IMR-90 (cell line): ENCODE results near the gene MEPCE. TPM values are rescaled to one million over a fixed set of nuclear protein-coding genes. Genes with fewer than 3 reads are reported as not detected.

Experiments used
- ATAC-seq: fragments of 200-7000 bp; cut with Tn5 transposase; 2 replicates; pipeline ENCODE4 v1.9.1; 2020; ENCODE audit warnings: low read depth, mild to moderate bottlenecking, moderate library complexity
- BruUV-seq: library from RNA; stranded (reverse); fragments of 400-500 nt; replicated peaks from 2 replicates; lab custom pipeline; 2021; lab: Mats Ljungman, UMichigan
- CTCF ChIA-PET: fragments of 300-600 bp; formaldehyde crosslinking; extraction: SDS; loops from one replicate; lab custom pipeline; 2021; ENCODE audit warnings: antibody characterized with exemption; lab: Yijun Ruan, JAX
- POLR2A ChIA-PET: fragments of 300-600 bp; sonication (Branson Sonifier 250); formaldehyde crosslinking; loops from one replicate; lab custom pipeline; 2022; ENCODE audit warnings: antibody characterized with exemption; ENCODE audit not compliant: unreplicated experiment; lab: Charles Lee
- DNase-seq: peaks from one replicate; pipeline ENCODE4 v3.0.0; 2013
- H2AFZ ChIP-seq: replicated peaks from 2 replicates; pipeline ENCODE3; 2013; ENCODE audit warnings: low read length, mild to moderate bottlenecking; ENCODE audit not compliant: poor library complexity
- H2AK5ac ChIP-seq: 2 replicates; pipeline ENCODE4 v1.6.1; 2013; ENCODE audit warnings: low read depth, low read length, inconsistent platforms
- H2AK9ac ChIP-seq: replicated peaks from 2 replicates; pipeline ENCODE3; 2013; ENCODE audit warnings: mild to moderate bottlenecking, low read depth, low read length, moderate library complexity; ENCODE audit not compliant: poor library complexity
- H2BK120ac ChIP-seq: 2 replicates; pipeline ENCODE4 v1.6.1; 2013; ENCODE audit warnings: low read depth, low read length, inconsistent platforms
- H2BK15ac ChIP-seq: 3 replicates; pipeline ENCODE4 v1.6.1; 2013; ENCODE audit warnings: low read depth, low read length, inconsistent platforms
- H2BK20ac ChIP-seq: 2 replicates; pipeline ENCODE4 v1.6.1; 2013; ENCODE audit warnings: low read depth, mild to moderate bottlenecking, inconsistent platforms, low read length, moderate library complexity
- H2BK5ac ChIP-seq: 2 replicates; pipeline ENCODE4 v1.6.1; 2013; ENCODE audit warnings: mild to moderate bottlenecking, low read depth, low read length, inconsistent platforms; ENCODE audit not compliant: poor library complexity, severe bottlenecking
- H3K14ac ChIP-seq: replicated peaks from 2 replicates; pipeline ENCODE4 v1.6.1; 2013; ENCODE audit warnings: low read depth, low read length, inconsistent platforms
- H3K18ac ChIP-seq: 2 replicates; pipeline ENCODE4 v1.6.1; 2013; ENCODE audit warnings: low read depth, low read length, control low read depth
- H3K23ac ChIP-seq: 2 replicates; pipeline ENCODE4 v1.6.1; 2013; ENCODE audit warnings: low read depth, low read length, inconsistent platforms
- H3K27ac ChIP-seq: 2 replicates; pipeline ENCODE4 v1.5.1; 2013; ENCODE audit warnings: mild to moderate bottlenecking, control low read depth, low read length; ENCODE audit not compliant: insufficient read depth
- H3K27me3 ChIP-seq: 2 replicates; pipeline ENCODE4 v1.6.1; 2013; ENCODE audit warnings: low read length; ENCODE audit not compliant: control insufficient read depth, insufficient read depth
- H3K36me3 ChIP-seq: 2 replicates; pipeline ENCODE4 v1.6.1; 2013; ENCODE audit warnings: low read length, mixed read lengths; ENCODE audit not compliant: control insufficient read depth, insufficient read depth
- H3K4ac ChIP-seq: 2 replicates; pipeline ENCODE4 v1.6.1; 2013; ENCODE audit warnings: low read depth, low read length, inconsistent platforms
- H3K4me1 ChIP-seq: 2 replicates; pipeline ENCODE4 v1.6.1; 2013; ENCODE audit warnings: low read length, mixed read lengths; ENCODE audit not compliant: control insufficient read depth, insufficient read depth
- H3K4me2 ChIP-seq: 2 replicates; pipeline ENCODE4 v1.6.1; 2013; ENCODE audit warnings: low read depth, mild to moderate bottlenecking, control low read depth, low read length, moderate library complexity
- H3K4me3 ChIP-seq: 2 replicates; pipeline ENCODE4 v1.5.1; 2013; ENCODE audit warnings: low read depth, mild to moderate bottlenecking, control low read depth, low read length, moderate library complexity; ENCODE audit not compliant: insufficient read depth
- H3K56ac ChIP-seq: 2 replicates; pipeline ENCODE4 v1.6.1; 2013; ENCODE audit warnings: low read length, inconsistent platforms; ENCODE audit not compliant: insufficient read depth; ENCODE audit errors: extremely low read depth
- H3K79me1 ChIP-seq, 2 experiments: 2 replicates each; pipeline ENCODE4 v1.6.1; 2013; ENCODE audit warnings: low read length in 2 of 2, inconsistent platforms in 1 of 2, low read depth in 1 of 2
- H3K9ac ChIP-seq: 2 replicates; pipeline ENCODE4 v1.6.1; 2013; ENCODE audit warnings: low read depth, low read length, control low read depth
- H3K9me1 ChIP-seq: 2 replicates; pipeline ENCODE4 v1.6.1; 2013; ENCODE audit warnings: low read length, inconsistent platforms; ENCODE audit not compliant: insufficient read depth
- H3K9me3 ChIP-seq: 2 replicates; pipeline ENCODE4 v1.6.1; 2013; ENCODE audit warnings: low read length; ENCODE audit not compliant: control insufficient read depth, insufficient read depth
- H4K20me1 ChIP-seq: 2 replicates; pipeline ENCODE4 v1.6.1; 2013; ENCODE audit warnings: low read length, inconsistent platforms; ENCODE audit not compliant: insufficient read depth
- H4K5ac ChIP-seq: 2 replicates; pipeline ENCODE4 v1.6.1; 2013; ENCODE audit warnings: mild to moderate bottlenecking, low read depth, low read length, control low read depth
- H4K8ac ChIP-seq, 2 experiments: 2 replicates each; pipeline ENCODE4 v1.6.1; 2013; ENCODE audit warnings: low read depth in 2 of 2, low read length in 2 of 2, control low read depth in 1 of 2, inconsistent platforms in 1 of 2
- H4K91ac ChIP-seq: 2 replicates; pipeline ENCODE4 v1.6.1; 2013; ENCODE audit warnings: low read depth, low read length, inconsistent platforms; ENCODE audit not compliant: insufficient read depth
- CHD1 ChIP-seq: IDR thresholded peaks from 2 replicates; pipeline ENCODE4 v1.6.1; 2012; ENCODE audit warnings: low read depth, low read length, improper control_type of control experiment
- FOS ChIP-seq: fragments of 150-350 bp; IDR thresholded peaks from 2 replicates; pipeline ENCODE4 v1.6.1; 2016; ENCODE audit warnings: low read depth, low read length
- MAFK ChIP-seq: IDR thresholded peaks from 2 replicates; pipeline ENCODE4 v1.6.1; 2012; ENCODE audit warnings: low read depth, low read length, improper control_type of control experiment
- MAZ ChIP-seq: IDR thresholded peaks from 2 replicates; pipeline ENCODE4 v1.6.1; 2012; ENCODE audit warnings: low read depth, mild to moderate bottlenecking, low read length, improper control_type of control experiment, moderate library complexity, borderline replicate concordance
- POLR2A ChIP-seq: IDR thresholded peaks from 2 replicates; pipeline ENCODE4 v1.6.1; 2012; ENCODE audit warnings: mild to moderate bottlenecking, low read depth, low read length
- RCOR1 ChIP-seq: IDR thresholded peaks from 2 replicates; pipeline ENCODE4 v1.6.1; 2012; ENCODE audit warnings: mild to moderate bottlenecking, low read length, improper control_type of control experiment; ENCODE audit not compliant: insufficient replicate concordance
- RFX5 ChIP-seq: IDR thresholded peaks from 2 replicates; pipeline ENCODE4 v1.8.0; 2012; ENCODE audit warnings: low read depth, mild to moderate bottlenecking, low read length, moderate library complexity
- WGBS, 2 experiments: methylation state at CpG; one replicate each; pipeline versions ENCODE4 v1.1.5 to v1.1.7; 2013; ENCODE audit warnings: missing lambda C conversion rate in 2 of 2; ENCODE audit not compliant: insufficient read length in 1 of 2; ENCODE audit errors: extremely low coverage in 2 of 2; 5-methylcytosine and 5-hydroxymethylcytosine counted together
- dilution Hi-C: fragments of 300-500 bp; cut with HindIII; formaldehyde crosslinking; loops from one replicate; pipeline ENCODE4 v1.14.3; 2018; ENCODE audit warnings: low sequenced_read_pairs; ENCODE audit not compliant: unreplicated experiment
- in situ Hi-C: fragments of 300-500 bp; cut with MboI; formaldehyde crosslinking; loops from 3 replicates; pipeline ENCODE4 v1.14.3; 2019; ENCODE audit warnings: low sequenced_read_pairs, inconsistent platforms, mixed read lengths
- intact Hi-C: fragments of 100-400 bp; cut with micrococcal nuclease; formaldehyde crosslinking; loops from 2 replicates; pipeline ENCODE4 v1.10.0; 2022
- polyA plus RNA-seq, 3 experiments: library from polyadenylated mRNA; depleted of rRNA; stranded (reverse); fragments of >200 nt; gene quantifications; 2 replicates each; pipeline ENCODE4 v1.2.3, GENCODE V29; 2012; ENCODE audit warnings: low replicate concordance in 1 of 3
- total RNA-seq: library from RNA; depleted of rRNA; stranded (reverse); fragments of >200 nt; gene quantifications from 2 replicates; pipeline ENCODE4 v1.2.3, GENCODE V29; 2012
- TF ChIP-seq, protein P1 (sequence below): conservative IDR thresholded peaks from 2 replicates; pipeline ENCODE4 v1.5.1; 2012; ENCODE audit warnings: mild to moderate bottlenecking, low read depth, low read length, improper control_type of control experiment
- TF ChIP-seq, protein P2 (sequence below): fragments of 150-350 bp; IDR thresholded peaks from 2 replicates; pipeline ENCODE4 v1.6.1; 2016; ENCODE audit warnings: low read depth, mild to moderate bottlenecking, low read length, moderate library complexity, borderline replicate concordance

The MEPCE gene
- total and polyA plus RNA-seq, 2 of the 4 experiments (the other 2 are of a cell fraction): 18.2 to 22.9 TPM

DNA sequence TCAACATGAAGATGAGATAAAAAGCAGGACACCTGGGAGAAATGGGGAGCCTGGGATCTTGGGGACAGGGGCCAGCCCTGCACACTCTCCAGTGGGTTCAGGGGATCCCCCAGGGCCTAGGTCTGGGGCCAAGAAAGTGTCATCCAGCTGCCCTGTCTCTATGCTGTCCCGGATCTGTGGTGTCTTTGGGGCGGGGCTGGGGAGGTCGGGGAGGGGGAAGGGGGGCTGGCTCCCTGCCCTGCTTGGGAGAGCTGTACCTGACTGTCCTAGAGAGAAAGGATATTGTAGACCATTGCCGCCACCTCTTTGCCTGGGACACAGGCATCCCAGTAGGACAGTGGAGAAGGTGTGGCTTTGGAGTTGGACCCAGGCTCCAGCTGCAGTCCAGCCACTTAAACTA, 41.4 kb downstream of the MEPCE start (continued):
- TF ChIP-seq, protein P1, sequence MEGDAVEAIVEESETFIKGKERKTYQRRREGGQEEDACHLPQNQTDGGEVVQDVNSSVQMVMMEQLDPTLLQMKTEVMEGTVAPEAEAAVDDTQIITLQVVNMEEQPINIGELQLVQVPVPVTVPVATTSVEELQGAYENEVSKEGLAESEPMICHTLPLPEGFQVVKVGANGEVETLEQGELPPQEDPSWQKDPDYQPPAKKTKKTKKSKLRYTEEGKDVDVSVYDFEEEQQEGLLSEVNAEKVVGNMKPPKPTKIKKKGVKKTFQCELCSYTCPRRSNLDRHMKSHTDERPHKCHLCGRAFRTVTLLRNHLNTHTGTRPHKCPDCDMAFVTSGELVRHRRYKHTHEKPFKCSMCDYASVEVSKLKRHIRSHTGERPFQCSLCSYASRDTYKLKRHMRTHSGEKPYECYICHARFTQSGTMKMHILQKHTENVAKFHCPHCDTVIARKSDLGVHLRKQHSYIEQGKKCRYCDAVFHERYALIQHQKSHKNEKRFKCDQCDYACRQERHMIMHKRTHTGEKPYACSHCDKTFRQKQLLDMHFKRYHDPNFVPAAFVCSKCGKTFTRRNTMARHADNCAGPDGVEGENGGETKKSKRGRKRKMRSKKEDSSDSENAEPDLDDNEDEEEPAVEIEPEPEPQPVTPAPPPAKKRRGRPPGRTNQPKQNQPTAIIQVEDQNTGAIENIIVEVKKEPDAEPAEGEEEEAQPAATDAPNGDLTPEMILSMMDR: no peak
- no peak for TF ChIP-seq MAFK
- no peak for TF ChIP-seq RFX5

DNA sequence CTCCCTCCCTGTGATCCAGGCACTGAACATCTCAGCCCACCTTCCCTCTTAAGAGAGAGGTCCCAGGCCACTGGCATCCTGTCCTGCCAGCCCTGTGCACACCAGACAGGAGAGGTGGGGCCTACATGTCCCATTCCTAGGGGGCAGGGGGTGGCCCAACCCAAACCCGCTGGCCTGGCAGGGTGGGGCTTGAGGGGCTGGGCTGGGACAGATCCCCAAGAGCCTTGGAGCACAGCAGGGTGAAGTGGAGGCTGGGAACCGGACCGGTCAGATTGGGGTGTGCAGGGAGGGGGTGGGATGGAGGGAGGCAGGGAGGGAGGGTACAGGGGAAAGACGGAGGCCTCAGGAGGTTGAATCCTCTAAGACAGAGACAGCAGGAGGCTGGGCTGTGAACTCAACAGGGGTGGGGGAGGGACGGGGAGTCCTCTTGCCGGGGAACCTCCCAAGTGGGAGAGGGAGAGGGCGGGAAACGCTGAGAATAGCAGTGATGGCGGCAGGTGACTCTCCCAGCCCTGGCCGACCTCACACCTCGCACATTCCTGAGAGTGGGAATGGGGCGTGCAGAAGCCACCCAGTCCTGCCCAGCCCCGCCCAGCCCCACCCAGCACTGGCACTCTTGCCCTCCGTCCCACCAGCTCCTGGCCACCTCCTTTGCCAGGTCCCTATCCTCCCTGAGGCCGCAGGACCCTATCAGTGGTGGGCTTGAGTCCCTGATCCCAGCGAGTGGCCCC, 42.7 kb downstream of the MEPCE start:
- H3K23ac ChIP-seq: no peak overlapping the region
- peaks cover 19% of the 10 kb centered on the region for H3K4me1 ChIP-seq
- no peak overlapping the region for H2BK20ac ChIP-seq
- no peak overlapping the region for H3K4me2 ChIP-seq
- H2BK120ac ChIP-seq: no peak overlapping the region
- no peak overlapping the region for H3K4ac ChIP-seq
- ATAC-seq (no peak), DNase-seq (no peak)
- H3K9ac ChIP-seq: no peak overlapping the region
- H4K20me1 ChIP-seq: peaks cover 33% of the 10 kb centered on the region
- no peak overlapping the region for H4K91ac ChIP-seq
- H3K4me3 ChIP-seq: no peak overlapping the region
- in situ Hi-C loops (loop anchor here (5.0 to 25.0 kb wide), 3 partner anchors 90 to 390 kb away; partner anchors contain the start of genes GNB2, SLC12A9 and TRIP6), intact Hi-C loops (no loop called here), dilution Hi-C loops (no loop called here)
- no TSS peak for BruUV-seq
- no peak overlapping the region for H4K5ac ChIP-seq
- no peak overlapping the region for H2BK15ac ChIP-seq
- H3K9me1 ChIP-seq: no peaks in the 10 kb centered on the region
- H2BK5ac ChIP-seq: no peak overlapping the region
- H2AK9ac ChIP-seq: no peak overlapping the region
- peaks cover 46% of the 10 kb centered on the region; the same call in 1 of the 2 replicates for H3K36me3 ChIP-seq
- no peak overlapping the region for H3K18ac ChIP-seq
- no peak overlapping the region for H4K8ac ChIP-seq
- peaks cover 27 to 60% of the 10 kb centered on the region in 2 experiments; a peak in 3 of 4 replicates for H3K79me1 ChIP-seq
- H2AFZ ChIP-seq: no peak overlapping the region
- H3K14ac ChIP-seq: no peak overlapping the region
- H3K27ac ChIP-seq: no peak overlapping the region
- 61% methylated on average over 6 of the region's 16 CpGs; no CpG with 5 or more reads in 1 of the 2 experiments for WGBS, 2 experiments
- POLR2A ChIA-PET: no interaction called here
- H3K9me3 ChIP-seq: no peaks in the 10 kb centered on the region
- H3K56ac ChIP-seq: no peak overlapping the region
- no peaks in the 10 kb centered on the region for H3K27me3 ChIP-seq
- no peak overlapping the region for H2AK5ac ChIP-seq
- CTCF ChIA-PET: no interaction called here
- TF ChIP-seq FOS: no peak
- no peak for TF ChIP-seq RCOR1
- no peak for TF ChIP-seq MAZ
- no peak for TF ChIP-seq POLR2A
- TF ChIP-seq, protein P2, sequence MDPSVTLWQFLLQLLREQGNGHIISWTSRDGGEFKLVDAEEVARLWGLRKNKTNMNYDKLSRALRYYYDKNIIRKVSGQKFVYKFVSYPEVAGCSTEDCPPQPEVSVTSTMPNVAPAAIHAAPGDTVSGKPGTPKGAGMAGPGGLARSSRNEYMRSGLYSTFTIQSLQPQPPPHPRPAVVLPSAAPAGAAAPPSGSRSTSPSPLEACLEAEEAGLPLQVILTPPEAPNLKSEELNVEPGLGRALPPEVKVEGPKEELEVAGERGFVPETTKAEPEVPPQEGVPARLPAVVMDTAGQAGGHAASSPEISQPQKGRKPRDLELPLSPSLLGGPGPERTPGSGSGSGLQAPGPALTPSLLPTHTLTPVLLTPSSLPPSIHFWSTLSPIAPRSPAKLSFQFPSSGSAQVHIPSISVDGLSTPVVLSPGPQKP: no peak
- TF ChIP-seq, protein P1: no peak
- TF ChIP-seq CHD1: no peak
